NB4 (cell line): ENCODE measurements around the gene TMEM131L.
"Not testable (repeated sequence)": the region's sequence is repeated elsewhere in the genome, so short reads cannot be mapped to it uniquely, and the experiment has no call there.

Experiments
- DNase-seq: peaks from one replicate; pipeline ENCODE4 v3.0.0; 2010; ENCODE audit warnings: low read depth
- H3K4me3 ChIP-seq: one replicate; pipeline ENCODE4 v1.5.1; 2011; ENCODE audit warnings: mild to moderate bottlenecking, low read depth, low read length, moderate library complexity
- MYC ChIP-seq: IDR thresholded peaks from 2 replicates; pipeline ENCODE4 v1.6.1; 2011; ENCODE audit warnings: low read depth, low read length
- POLR2A ChIP-seq: IDR thresholded peaks from 2 replicates; pipeline ENCODE4 v1.6.1; 2011; ENCODE audit warnings: mild to moderate bottlenecking; ENCODE audit not compliant: insufficient read length; ENCODE audit errors: extremely low read depth
- TF ChIP-seq, protein P1 (sequence below): IDR thresholded peaks from one replicate; pipeline ENCODE4 v1.5.1; 2012; ENCODE audit warnings: low read depth, low read length
- TF ChIP-seq, protein P2 (sequence below): IDR thresholded peaks from 2 replicates; pipeline ENCODE4 v1.6.1; 2011; ENCODE audit warnings: low read depth, low read length

The TMEM131L gene

DNA sequence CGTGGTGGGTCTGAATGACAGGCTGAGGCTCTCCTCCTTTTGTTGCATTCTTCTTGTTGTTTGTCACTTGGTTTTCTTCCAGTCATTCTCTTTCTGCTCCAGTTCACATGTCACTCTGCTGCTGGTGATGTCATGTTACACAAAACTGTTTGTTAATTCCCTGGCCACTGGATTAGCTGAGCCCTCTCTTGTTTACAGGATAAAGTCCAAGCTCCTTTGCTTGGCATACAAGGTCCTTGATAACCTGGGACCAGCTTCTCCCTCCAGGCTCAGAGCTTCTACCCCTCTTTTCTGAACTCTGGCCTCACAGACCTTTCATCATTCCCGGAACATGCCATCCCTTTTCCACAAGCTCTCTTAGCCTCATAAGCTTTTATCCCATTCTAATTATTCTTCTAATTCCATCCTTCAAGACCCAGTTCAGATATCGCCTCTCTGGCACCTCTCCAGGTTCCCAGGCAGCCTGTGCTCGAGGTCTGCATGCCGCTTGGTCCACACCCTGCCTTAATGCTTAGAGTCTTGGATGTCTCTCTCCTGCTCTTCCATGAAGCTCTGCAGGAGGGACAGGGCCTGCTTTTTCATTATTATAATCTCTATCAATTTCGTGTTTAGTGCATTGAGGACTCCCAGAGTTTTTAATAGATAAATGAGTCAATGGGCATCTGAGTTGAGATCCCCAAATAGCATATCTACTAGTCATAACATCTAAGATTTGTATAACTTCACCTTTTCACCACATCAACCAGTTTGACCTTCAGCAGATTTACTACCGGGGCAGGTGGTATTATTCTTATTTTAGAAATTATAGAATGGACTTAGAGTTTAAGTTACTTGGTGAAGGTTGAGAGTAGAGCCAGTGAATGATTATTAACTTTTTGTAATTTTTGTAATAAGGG lies 98.7 kb downstream of the TMEM131L start:
- no peak for DNase-seq
- TF ChIP-seq, protein P1, sequence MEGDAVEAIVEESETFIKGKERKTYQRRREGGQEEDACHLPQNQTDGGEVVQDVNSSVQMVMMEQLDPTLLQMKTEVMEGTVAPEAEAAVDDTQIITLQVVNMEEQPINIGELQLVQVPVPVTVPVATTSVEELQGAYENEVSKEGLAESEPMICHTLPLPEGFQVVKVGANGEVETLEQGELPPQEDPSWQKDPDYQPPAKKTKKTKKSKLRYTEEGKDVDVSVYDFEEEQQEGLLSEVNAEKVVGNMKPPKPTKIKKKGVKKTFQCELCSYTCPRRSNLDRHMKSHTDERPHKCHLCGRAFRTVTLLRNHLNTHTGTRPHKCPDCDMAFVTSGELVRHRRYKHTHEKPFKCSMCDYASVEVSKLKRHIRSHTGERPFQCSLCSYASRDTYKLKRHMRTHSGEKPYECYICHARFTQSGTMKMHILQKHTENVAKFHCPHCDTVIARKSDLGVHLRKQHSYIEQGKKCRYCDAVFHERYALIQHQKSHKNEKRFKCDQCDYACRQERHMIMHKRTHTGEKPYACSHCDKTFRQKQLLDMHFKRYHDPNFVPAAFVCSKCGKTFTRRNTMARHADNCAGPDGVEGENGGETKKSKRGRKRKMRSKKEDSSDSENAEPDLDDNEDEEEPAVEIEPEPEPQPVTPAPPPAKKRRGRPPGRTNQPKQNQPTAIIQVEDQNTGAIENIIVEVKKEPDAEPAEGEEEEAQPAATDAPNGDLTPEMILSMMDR = no peak
- TF ChIP-seq MYC = no peak
- TF ChIP-seq, protein P2, sequence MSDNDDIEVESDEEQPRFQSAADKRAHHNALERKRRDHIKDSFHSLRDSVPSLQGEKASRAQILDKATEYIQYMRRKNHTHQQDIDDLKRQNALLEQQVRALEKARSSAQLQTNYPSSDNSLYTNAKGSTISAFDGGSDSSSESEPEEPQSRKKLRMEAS = no peak
- no peak for TF ChIP-seq POLR2A
- no peak overlapping the region for H3K4me3 ChIP-seq

- no peak overlapping the region for H3K4me3 ChIP-seq
- DNase-seq = no peak
- no peak for TF ChIP-seq POLR2A
- TF ChIP-seq, protein P1 = no peak
- TF ChIP-seq MYC = no peak
- TF ChIP-seq, protein P2 = no peak
Measured at GRCh38 chr4:153566631-153567150, 100.5 kb downstream of the TMEM131L start.

- not testable (repeated sequence) for H3K4me3 ChIP-seq, DNase-seq
Measured at GRCh38 chr4:153567660-153568059, 101.5 kb downstream of the TMEM131L start.

DNA sequence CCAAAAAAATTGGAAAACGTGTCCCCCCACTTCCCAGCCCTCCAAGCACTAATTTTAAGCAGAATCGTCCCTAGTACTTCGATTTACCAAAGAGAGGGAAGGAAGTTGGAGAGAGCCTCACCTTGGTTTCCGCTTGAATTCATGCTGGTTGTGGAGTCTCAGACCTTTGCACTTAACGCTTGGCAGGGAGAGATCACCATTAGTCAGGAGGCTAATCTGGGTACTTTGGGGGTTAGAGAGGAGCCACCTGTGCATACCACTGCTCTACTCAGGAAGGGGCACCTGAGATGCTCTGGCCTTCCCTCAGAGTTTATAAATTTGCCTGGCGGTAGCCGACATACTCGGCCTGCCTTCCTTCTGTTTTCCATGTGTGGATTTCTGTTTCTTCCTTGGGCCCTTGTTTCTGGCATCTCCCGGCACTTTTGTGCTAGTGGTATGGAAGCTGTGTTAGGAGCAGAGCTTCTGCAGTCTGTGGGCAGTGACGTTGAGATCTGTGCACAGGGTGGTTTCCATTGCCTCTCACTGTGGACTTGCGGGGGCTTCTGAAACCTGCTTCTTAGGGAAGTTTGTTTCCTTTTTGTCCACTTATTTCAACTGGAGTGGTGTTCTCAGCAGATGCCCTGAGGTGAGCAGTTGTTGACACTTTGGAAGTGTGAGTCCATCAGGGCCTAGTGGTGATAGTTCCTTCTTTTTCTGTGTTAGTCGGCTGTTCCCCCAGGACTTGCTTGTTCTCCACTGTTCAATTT lies 104.2 kb downstream of the TMEM131L start:
- no peak overlapping the region for H3K4me3 ChIP-seq
- TF ChIP-seq POLR2A = no peak
- TF ChIP-seq, protein P2 = no peak
- no peak for TF ChIP-seq MYC
- TF ChIP-seq, protein P1 = no peak
- no peak for DNase-seq

GRCh38 chr4:153571006-153571545 lies 104.9 kb downstream of the TMEM131L start:
- no peak for DNase-seq
- TF ChIP-seq POLR2A (no peak), MYC (no peak)
- TF ChIP-seq, protein P1 = no peak
- TF ChIP-seq, protein P2 = no peak

GRCh38 chr4:153572609-153573008 lies 106.4 kb downstream of the TMEM131L start:
- TF ChIP-seq POLR2A (no peak), MYC (no peak)
- TF ChIP-seq, protein P2 = no peak
- TF ChIP-seq, protein P1 = no peak
- H3K4me3 ChIP-seq = no peak overlapping the region
- DNase-seq = no peak

More at GRCh38 chr4:153571006-153571545, 104.9 kb downstream of the TMEM131L start:
- H3K4me3 ChIP-seq = no peak overlapping the region
